Measurements from ENCODE around the gene SLC2A6.

- TF ChIP-seq EZH2phosphoT487 (IDR thresholded peaks at IDR 0.05; ENCODE audit: borderline replicate concordance, low read depth) (no peak), CTCF (IDR thresholded peaks at IDR 0.05) (no peak), YY1 (IDR thresholded peaks at IDR 0.05; ENCODE audit: low read depth) (no peak), POLR2AphosphoS5 (IDR thresholded peaks at IDR 0.05; ENCODE audit: low read depth, low read length) (no peak)
These were observed 20.4 kb upstream of the SLC2A6 start for GRCh38 chr9:133499132-133499891.

Data from SK-N-SH (cell line).